Measurements from ENCODE around the gene GEN1.
A peak's percentile ranks its signal among the peaks of the same experiment; 100 is the strongest.

Gene GEN1

DNA sequence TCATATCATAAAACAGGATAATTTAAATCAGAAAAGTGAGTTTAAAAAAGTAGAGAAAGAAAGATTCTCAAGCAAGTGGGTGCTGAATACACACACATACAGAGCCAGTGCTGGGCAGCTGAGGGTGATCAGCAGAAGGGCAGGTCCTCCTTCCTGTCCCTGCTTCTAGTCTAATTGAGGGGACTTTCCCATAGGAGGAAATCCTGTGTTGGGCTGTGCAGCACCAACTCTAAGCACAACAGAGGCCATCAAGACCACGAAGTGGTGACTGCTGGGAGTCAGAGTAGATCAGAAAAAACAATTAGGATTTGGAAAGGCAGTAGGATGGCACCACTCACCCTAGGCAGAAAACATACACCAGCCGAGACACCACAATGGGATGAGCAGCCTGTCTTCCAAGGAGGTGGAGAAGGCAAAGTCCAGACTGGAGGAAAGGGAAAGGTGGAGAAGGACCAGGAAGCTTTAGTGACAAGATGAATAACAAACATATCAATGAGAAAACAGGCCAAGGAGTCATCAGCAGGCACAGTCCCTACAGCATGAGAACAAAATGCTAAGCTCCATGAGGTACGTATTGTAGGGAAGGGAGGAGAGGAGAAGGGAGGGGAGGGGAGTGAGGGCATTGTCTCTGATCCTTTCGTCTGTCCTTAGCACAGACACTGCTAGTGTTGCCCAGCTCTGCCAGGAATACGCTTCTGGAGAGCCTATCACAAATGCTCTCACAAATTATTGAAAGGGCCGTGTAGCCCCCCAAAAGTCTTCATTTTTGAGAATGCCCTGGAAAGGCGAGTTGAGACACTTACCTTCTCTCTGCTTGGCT, 45.6 kb downstream of the GEN1 start:
- no peak for DNase-seq

DNA sequence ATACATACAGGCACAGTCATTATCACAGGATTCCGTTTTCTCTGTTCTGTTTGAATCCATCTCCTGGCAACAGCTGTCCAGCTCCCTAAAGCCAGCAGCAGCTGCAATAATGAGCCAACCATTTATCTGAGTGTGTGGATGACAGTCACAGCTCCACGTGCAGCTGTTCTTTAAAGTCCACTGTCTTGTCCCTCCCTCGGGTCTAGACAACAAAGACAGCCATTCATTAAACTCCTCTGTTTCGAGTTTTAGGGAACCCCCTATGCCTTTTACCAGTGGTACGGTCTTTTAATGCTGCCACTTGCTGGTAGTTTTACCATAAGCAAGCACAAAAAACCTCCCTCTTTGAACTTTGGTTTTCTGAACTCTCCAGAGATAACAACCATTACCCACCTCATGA, 46.3 kb downstream of the GEN1 start:
- DNase-seq = no peak

DNA sequence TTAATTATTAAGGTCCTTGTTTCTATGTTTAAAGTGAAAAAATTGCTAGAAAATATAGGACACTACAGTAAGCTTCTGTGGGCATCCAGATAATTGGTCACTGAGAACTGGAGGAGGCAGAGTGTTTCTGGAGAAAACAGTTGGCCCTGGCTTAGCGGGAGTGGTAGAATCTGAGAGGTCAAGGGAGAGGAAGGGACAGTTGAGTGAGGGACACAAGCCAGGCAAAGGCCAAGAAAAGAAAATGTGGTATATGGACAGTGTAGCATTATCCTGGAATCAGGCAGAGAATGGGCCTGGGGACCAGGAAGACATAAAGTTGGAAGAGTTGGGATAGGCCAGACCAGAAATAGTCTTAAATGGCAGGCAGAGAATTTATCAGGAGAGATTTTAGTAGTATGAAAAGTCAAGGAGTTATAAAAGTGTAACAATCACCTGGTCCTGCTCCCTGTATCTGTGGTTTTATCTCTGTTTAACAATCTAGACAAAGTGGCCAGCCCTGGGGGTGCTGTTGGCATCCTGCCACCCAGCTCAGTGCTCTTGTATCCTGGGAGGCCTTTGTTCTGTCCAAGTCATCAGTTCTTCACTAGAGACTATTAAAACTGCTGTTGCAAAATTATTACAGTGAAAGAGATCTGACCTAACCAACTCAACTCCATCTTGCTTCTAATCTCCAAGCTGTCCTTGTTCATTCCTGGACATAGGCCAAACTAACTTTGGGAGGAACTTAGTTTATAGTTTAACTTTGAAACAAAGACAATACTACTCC, 46.9 kb downstream of the GEN1 start:
- no peak for DNase-seq

DNA sequence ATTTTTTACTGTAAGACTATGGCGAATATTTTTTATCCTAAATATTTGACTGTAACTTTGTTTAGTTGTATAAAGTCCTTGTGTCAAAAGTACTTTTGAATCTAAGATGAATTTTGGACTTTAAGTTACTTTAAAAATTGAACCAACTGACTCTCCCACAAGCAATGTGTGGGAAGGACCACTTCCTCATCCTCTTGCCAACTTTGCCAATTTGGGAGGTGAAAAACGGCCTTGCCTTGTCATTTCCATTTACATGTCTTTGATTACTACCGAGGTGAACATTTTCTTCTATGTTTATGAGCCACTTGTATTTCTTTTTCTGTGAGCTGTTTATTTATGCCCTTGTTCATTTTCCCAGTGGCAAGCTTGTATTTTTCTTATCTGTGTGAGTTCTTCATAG, 49.6 kb downstream of the GEN1 start:
- peak; percentile 71 for DNase-seq

DNA sequence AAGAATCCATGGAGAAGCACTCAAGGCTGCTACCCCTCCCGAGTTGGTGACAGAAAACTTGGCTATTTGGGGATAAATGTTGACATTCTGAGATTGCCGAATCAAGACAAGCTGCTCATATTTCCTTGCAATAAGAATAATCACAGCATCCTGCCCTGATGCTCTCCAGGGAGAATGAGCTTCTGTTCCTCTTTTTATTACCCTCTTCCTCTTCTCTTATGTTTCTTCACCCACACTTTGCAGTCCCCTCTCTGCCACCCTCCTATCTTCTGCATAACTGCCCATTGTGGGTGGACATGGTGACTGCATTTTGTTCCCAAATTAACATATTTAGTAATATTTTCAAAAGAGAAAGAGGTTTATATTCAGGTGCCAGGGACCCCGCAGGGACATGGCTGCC, 50.4 kb downstream of the GEN1 start:
- peak; percentile 94 for DNase-seq

DNA sequence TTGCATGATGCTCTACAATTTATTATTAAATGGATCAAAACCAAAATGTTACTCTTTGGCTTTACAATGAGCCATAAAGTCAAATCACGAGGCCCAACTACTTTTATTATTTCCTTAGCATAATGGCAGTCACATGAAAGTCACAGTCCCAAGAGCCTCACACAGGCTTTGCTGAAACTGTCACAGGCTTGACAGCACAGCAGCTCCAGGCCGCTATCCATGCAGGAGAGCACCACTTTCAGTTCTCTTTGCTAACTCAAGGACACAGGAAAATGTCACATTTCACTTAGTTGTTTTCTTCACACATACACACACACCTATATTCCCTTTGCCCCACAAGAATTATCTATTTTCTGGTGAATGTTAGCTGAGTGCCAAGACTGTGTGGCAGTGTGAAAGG, 51.2 kb downstream of the GEN1 start:
- peak; percentile 87 for DNase-seq

DNA sequence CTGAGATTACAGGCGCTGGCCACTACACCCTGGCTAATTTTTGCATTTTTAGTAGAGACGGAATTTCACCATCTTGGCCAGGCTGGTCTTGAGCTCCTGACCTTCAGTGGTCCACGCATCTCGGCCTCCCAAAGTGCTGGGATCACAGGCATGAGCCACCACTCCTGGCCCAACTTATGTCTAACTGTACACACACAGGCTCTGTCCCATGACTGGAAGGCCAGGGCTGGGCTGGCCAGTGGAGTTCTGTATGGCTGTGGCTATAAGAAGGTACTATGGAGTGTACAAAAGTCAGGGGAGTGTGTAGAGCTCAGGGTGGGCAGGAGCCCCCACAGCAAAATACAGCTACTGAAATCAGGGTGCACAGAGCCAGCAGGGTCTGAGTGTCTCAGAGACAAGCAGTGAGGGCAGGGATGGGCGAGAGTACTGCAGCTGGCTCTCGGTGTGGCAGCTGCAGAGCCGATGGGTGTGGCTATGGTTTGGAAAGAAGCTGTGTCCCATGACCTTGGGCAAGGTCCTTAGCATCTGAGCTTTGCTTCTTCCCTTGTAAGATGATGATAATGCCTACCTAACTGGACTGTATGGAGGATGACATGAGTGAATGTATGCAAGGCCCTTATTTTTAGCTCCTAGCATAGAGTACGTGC, 51.9 kb downstream of the GEN1 start:
- peak; percentile 52 for DNase-seq

DNA sequence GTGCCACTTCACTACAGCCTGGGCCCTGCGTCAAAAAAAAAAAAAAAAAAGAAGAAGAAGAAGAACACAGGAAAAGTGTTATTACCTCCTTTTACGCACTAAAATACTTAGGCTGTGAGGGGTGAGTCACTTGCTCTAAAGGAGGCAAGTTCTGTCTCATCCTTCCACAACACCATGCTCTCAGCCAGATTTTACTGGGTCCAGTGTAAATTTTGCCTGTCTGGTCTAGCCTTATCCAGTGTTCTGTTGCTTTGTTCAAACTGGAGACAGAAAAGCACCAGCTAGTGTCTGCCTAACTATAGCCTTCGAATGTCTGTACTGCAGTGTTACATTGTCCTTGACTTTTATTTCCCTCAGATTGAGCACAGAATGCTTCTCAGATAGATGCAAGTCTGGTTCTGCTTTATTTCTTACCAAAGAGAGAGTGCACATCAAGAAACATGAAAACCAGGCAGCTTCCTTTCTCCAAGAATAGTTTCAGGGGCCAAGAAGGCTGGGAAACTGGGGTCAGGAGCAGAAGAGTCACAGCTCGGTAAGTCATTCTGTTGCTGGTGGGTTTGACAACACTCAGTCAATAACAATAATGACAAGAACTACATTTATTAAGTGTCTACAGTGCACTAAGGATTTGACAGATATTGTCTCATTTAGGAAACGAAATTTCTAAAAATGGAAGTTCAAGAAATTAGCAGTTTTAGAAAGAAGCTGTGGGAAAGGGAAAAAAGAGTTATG, 59.2 kb downstream of the GEN1 start:
- peak; percentile 79 for DNase-seq

DNA sequence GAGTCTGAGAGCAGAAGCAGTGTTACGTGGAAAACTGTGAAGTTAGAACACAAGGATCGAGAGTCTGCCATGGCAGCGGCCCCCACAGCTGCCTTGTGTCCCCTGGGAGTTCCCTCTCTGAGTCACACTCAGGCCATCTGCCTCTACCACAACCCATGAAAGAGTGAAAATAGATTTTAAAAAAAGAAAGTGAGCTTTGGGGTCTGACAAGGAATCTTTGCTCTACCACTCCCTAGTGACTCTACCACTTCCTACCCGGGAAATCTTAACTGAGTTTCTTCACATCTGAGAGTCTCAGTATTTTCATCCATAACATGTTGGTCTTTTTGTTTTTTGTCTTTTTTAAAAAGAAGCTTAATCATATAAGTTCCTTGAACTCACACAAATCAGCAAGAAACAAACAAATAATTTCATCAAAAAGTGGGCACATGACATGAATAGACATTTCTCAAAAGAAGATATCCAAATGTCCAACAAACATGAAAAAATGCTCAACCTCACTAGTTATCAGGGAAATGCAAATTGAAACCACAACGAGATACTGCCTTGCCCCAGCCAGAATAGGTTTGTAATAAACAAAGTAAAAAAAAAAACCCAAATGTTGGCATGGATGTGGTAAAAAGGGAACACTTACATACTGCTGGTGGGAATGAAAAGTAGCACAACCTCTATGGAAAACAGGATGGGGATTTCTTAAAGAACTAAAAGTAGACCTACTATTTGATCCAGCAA, 60.0 kb downstream of the GEN1 start:
- DNase-seq = peak; percentile 91

DNA sequence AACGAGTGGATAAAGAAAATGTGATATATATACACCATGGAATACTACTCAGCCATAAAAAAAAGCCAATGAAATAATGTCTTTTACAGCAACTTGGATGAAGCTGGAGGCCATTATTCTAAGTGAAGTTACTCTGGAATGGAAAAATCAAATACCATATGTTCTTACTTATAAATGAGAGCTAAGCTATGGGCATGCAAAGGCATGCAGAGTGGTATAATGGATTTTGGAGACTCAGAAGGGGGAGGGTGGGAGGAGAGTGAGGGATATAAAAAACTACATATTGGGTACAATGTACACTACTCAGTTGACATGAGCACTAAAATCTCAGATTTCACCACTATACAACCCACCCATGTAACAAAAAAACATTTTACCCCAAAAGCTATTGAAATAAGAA, 60.7 kb downstream of the GEN1 start:
- DNase-seq = no peak

DNA sequence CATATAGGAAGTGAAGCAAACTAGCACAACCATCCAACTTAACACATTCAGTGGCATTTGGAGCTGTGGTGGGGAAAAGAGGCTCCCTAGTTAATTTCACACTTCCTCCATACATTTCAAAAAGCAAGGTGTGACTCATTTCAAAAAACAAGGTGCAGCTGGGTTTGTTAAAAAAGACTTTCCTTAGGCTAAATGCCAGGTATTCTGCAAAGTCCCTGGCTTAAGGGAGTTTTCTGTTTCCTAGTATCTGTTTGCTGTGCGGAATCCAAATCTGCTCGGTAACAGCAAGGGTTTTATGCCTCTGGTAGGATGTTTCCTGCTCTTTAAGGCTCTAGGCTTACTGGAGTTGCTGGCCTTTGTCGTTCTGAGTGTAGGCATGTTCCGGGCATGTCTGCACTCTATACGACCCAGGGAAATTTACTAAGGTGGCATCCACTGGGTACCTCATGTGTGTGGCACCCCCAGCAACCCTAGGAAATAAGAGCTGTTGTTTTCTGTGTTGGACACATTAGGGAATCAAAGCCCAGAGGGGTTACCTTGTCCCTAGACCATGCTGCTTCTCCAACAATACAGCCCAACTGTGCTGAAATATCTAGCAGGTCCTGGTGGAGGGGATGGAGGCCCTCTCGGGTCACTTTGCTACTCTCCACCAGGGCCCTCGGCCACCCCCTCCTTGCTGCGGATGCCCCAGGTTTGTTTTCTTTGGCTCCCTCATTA, 61.7 kb downstream of the GEN1 start:
- DNase-seq = no peak

DNA sequence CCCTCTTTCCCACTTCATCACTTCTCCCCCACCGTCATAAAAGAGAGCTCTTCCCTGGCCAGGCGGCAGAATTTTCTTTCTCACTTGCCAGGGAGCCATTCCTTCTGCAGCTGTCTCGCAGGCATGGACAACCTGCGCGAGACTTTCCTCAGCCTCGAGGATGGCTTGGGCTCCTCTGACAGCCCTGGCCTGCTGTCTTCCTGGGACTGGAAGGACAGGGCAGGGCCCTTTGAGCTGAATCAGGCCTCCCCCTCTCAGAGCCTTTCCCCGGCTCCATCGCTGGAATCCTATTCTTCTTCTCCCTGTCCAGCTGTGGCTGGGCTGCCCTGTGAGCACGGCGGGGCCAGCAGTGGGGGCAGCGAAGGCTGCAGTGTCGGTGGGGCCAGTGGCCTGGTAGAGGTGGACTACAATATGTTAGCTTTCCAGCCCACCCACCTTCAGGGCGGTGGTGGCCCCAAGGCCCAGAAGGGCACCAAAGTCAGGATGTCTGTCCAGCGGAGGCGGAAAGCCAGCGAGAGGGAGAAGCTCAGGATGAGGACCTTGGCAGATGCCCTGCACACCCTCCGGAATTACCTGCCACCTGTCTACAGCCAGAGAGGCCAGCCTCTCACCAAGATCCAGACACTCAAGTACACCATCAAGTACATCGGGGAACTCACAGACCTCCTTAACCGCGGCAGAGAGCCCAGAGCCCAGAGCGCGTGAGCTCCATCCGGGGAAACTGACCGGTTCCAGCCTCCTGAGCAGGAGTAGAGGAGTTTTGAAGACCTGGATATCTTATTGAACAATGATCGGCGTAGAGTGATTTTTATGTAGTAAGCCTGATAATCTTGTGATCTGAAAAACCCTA, 62.7 kb downstream of the GEN1 start, which contains the start of gene MSGN1:
Gene MSGN1 (plus strand): TSS at position 65 of the 850 bp plus-strand sequence. CDS start 59 bp downstream, at position 124.
- DNase-seq = no peak

DNA sequence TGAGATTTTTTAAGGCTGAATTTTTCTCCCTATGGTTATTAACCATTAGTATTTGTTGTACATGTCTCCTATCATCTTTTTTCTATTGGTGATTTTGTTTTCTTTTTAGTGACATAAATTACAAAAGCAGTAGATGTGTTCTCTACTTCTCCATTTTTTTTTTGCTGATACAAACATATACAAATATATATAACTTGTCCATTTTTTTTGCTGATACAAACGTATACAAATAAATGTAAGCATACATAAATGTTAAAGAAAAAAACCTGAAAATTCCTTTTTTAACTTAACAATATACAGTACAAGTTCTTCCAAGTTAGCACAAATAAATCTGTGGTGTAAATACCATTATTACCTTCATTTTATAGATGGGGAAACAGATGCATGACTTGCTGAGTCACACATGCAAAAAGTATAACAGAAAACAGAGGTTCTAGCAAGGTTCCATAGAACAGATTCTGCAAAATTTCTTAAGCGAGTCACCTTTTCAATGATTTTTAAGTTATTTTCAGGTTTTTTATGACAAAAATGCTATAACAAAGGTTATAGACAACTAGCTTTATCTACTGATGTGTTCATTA, 64.4 kb downstream of the GEN1 start:
- DNase-seq = peak; percentile 43

DNA sequence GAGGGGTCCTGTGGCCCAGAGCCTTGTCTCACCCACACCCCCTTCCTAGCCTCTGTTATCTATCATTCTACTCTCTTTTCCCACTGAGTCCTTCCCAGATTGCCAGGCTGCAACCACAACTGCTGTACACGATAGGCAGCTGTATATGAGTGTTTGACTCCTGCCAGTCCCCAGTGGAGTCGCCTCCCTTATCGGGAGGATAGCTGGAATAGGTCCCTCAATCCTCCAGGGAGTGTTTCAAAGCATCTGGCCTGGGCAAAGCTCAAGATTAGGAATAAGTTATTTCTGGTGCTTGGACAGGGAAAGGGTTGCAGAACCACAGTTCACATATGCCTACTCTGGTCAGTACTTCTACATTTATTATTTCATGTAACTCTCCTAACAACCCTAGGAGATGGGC, 67.1 kb downstream of the GEN1 start:
- DNase-seq = no peak

DNA sequence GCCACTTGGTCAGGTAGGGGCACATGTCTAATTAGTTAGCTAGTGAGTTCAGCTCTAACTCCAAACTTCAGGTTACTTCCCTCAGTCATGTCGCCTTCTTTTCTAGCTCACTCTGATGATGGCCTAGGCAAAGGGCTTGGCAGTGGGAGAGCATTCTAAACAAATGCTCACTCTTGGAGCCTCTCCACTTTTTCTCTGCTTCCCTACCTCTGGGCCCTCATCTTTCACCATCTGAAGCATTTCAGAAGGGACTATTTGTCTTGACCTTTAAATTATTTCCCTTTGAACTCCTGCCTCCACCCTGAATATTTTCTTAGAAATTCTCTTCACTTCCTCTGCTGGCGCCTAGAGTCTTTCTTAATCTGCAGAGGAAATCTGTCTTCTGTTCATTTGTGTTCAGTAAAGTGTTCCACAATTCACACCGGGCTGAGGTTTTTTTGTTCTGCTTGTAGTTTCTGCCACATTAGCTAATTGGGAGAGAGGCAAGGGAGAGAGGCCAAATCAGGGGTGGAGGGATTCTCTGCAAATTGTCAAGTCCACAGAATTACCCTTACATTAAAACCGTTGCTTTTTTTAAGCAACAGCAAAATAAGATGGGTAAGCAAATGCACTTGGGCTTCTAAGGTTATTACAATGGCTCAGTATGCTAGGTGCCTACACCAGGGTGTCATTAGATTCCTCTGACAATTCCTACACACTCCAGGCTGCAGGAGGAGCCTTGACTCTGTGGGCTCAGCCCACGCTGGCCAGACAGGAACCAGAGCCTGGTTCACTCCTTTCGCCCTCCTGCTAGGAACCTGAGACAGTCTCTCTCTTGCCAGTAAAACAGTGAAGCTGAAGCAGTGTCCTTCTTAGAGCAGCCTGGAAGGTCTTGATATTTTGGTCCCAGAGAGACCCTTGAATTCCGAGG, 67.9 kb downstream of the GEN1 start:
- peak; percentile 60 for DNase-seq

DNA sequence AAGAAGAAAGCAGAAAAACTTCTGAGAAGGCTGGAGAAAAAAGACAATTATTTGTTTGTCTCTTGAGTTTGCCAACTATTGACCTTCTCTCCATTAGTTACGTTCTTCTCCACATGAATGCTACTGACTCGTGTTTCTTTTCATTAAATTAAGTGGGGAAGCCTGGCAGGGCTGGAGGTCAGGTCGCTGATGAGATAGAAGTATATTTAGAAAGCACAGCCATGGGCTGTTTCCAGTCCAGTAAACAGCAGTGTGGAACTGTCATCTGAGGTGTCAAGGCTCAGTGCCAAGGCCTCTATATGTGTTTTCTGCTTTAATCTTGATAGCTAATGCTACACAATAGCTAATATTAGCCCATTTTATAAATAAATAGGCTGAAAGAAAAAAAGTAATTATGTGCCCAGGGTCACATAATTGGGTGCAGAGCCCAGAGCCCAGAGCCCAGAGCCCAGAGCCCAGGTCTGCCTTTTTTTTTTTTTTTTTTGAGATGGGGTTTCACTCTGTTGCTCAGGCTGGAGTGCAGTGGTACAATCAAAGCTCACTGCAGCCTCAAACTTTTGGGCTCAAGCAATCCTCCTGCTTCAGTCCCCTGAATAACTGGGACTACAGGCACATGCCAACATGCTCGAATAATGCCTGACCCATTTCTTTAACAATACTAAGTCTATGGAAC, 68.6 kb downstream of the GEN1 start:
- DNase-seq = no peak

DNA sequence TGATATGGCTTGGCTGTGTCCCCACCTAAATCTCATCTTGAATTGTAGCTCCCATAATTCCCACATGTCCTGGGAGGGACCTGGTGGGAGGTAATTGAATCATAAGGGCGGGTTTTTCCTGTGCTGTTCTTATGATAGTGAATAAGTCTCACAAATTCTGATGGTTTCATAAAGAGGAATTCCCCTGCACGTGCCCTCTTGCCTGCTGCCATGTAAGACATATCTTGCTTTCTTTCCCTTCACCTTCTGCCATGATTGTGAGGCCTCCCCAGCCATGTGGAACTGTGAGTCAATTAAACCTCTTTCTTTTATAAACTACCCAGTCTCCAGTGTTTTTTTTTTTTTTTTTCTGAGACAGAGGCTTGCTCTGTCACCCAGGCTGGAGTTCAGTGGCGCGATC, 69.7 kb downstream of the GEN1 start:
- peak; percentile 87 for DNase-seq

DNA sequence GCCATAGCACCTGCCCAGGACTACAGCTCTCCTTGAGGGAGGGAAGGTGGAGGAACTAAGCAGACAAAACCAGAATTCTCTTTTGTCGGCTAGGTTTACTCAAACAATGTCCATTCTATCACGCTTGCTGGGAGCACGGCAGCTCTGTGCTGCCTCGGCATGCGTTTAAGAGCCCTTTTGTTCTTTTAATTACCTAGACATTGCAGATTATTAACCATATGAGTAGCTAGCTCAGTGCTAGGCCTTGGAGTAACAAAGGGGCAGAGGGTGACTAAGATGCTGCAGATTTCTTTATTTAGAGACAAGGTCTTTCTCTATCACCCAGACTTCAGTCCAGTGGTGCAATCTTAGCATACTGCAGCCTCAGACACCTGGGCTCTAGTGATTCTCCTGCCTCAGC, 73.4 kb downstream of the GEN1 start:
- DNase-seq = no peak

DNA sequence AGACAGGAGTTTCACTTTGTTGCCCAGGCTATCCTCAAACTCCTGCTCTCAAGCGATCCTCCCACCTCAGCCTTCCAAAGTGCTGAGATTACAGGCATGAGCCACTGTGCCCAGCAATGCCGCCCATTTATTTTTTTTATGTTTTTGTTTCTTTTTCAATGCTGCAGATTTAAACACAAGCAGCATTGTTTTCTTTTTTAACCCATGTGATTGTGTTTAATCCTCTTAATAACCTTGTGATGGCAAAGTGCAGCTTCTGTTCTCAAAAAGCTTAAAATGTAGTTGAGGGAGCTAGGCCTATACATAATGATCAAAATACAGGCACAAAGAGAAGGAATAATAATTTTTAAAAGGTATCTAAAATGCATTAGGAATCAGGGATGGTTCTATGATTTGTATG, 73.8 kb downstream of the GEN1 start:
- DNase-seq = no peak
